PC-9 (cell line): ENCODE results near the gene NHLRC3. TPM values are rescaled to one million over a fixed set of nuclear protein-coding genes. Genes with fewer than 3 reads are reported as not detected.
"Not testable (repeated sequence)": the region's sequence is repeated elsewhere in the genome, so short reads cannot be mapped to it uniquely, and the experiment has no call there.

Experiments
- BruUV-seq: library from RNA; stranded (reverse); fragments of 400-500 nt; replicated peaks from 2 replicates; lab custom pipeline; 2021; lab: Mats Ljungman, UMichigan
- CTCF ChIA-PET: fragments of 300-600 bp; sonication (Branson Sonifier 250); formaldehyde crosslinking; loops from one replicate; lab custom pipeline; 2022; ENCODE audit warnings: antibody characterized with exemption; lab: Charles Lee
- POLR2A ChIA-PET: fragments of 300-600 bp; sonication (Branson Sonifier 250); formaldehyde crosslinking; loops from one replicate; lab custom pipeline; 2022; ENCODE audit warnings: antibody characterized with exemption; ENCODE audit not compliant: unreplicated experiment; lab: Charles Lee
- DNase-seq, 2 experiments: peaks; one replicate each; pipeline versions ENCODE4 v3.0.0 to v3.0.0-alpha.2; 2015 to 2022; ENCODE audit warnings: mixed read lengths in 1 of 2
- H2AFZ ChIP-seq: fragments of 200-600 bp; sonication (generic); 2 replicates; pipeline ENCODE4 v1.8.1; 2017; ENCODE audit warnings: antibody characterized with exemption
- H3F3A ChIP-seq: fragments of 200-600 bp; sonication (generic); 2 replicates; pipeline ENCODE4 v1.8.1; 2017; ENCODE audit warnings: antibody characterized with exemption, mild to moderate bottlenecking, low read depth; ENCODE audit not compliant: insufficient read depth
- H3K27ac ChIP-seq: fragments of 200-600 bp; sonication (generic); 2 replicates; pipeline ENCODE4 v1.6.1; 2016; ENCODE audit warnings: mixed run types
- H3K27me3 ChIP-seq: fragments of 200-600 bp; sonication (generic); 2 replicates; pipeline ENCODE4 v1.6.1; 2016; ENCODE audit warnings: low read depth, mixed run types; ENCODE audit not compliant: insufficient read depth
- H3K36me3 ChIP-seq: fragments of 200-600 bp; sonication (generic); 2 replicates; pipeline ENCODE4 v1.6.1; 2016; ENCODE audit warnings: low read depth, mixed run types
- H3K4me1 ChIP-seq: fragments of 200-600 bp; sonication (generic); replicated peaks from 2 replicates; pipeline ENCODE4 v1.6.1; 2016; ENCODE audit warnings: mixed run types; ENCODE audit not compliant: insufficient read depth
- H3K4me2 ChIP-seq: fragments of 200-600 bp; sonication (generic); 2 replicates; pipeline ENCODE4 v1.6.1; 2017; ENCODE audit warnings: mixed run types
- H3K4me3 ChIP-seq: fragments of 200-600 bp; sonication (generic); 2 replicates; pipeline ENCODE4 v1.6.1; 2016; ENCODE audit warnings: mixed run types
- H3K79me2 ChIP-seq: fragments of 200-600 bp; sonication (generic); 2 replicates; pipeline ENCODE4 v1.6.1; 2017; ENCODE audit warnings: low read depth, mixed run types
- H3K9me2 ChIP-seq: fragments of 200-600 bp; sonication (generic); 2 replicates; pipeline ENCODE4 v1.8.1; 2017; ENCODE audit warnings: mild to moderate bottlenecking; ENCODE audit not compliant: insufficient read depth
- H3K9me3 ChIP-seq: fragments of 200-600 bp; sonication (generic); 2 replicates; pipeline ENCODE4 v1.8.1; 2016; ENCODE audit warnings: low read depth; ENCODE audit not compliant: insufficient read depth
- H4K20me1 ChIP-seq: fragments of 200-600 bp; sonication (generic); 2 replicates; pipeline ENCODE4 v1.8.1; 2017; ENCODE audit not compliant: insufficient read depth
- EZH2 ChIP-seq: fragments of 200-600 bp; sonication (generic); IDR thresholded peaks from 2 replicates; pipeline ENCODE4 v1.8.0; 2017; ENCODE audit warnings: antibody characterized with exemption, low read depth
- intact Hi-C: fragments of 100-400 bp; cut with micrococcal nuclease; formaldehyde crosslinking; loops from one replicate; pipeline ENCODE4 v1.10.0; 2022; ENCODE audit not compliant: unreplicated experiment
- total RNA-seq: library from RNA; stranded (reverse); gene quantifications from 2 replicates; pipeline ENCODE4 v1.2.3, GENCODE V29; 2021
- TF ChIP-seq, protein P1 (sequence below): fragments of 200-600 bp; sonication (generic); conservative IDR thresholded peaks from 2 replicates; pipeline ENCODE4 v1.6.1; 2017; ENCODE audit warnings: mixed run types, antibody characterized with exemption, mild to moderate bottlenecking, moderate library complexity

Gene NHLRC3
- total RNA-seq, 1 experiment from 2014 or later = 25.6 TPM

DNA sequence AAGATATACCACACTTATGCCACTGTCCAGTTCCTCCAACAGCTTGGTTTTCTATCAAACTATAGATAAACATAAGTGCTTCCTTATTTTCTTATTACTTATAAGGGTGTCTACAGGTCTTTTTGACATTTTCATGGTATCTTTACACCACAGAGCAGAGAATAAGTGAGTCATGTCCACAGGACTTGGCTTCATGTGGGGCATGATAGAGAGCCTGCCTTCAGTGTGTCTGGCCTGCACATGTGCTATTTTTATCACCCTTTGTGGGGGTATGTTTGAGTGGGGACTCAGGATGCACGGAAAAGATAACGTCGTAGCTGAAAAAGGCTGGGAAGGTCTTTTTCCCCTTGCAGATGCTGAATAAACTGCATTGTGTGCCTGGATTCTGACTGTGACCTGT, 39.5 kb upstream of the NHLRC3 start:
- Histone ChIP-seq H3K79me2 (no peaks in the 10 kb centered on the region), H3K36me3 (no peaks in the 10 kb centered on the region), H3K27ac (no peak overlapping the region), H3F3A (no peaks in the 10 kb centered on the region), H3K27me3 (no peaks in the 10 kb centered on the region), H3K9me2 (no peaks in the 10 kb centered on the region), H3K4me1 (no peaks in the 10 kb centered on the region), H3K4me2 (no peak overlapping the region), H3K4me3 (no peak overlapping the region), H2AFZ (no peak overlapping the region), H4K20me1 (no peaks in the 10 kb centered on the region), H3K9me3 (no peaks in the 10 kb centered on the region)
- CTCF ChIA-PET = no interaction called here
- BruUV-seq = no TSS peak
- intact Hi-C loops = no loop called here
- no peak for DNase-seq
- POLR2A ChIA-PET = interaction anchor here (0.6 kb wide), 1 partner anchor 76 kb away, joined by 4 read pairs; no protein-coding TSS in a partner anchor
- TF ChIP-seq, protein P1, sequence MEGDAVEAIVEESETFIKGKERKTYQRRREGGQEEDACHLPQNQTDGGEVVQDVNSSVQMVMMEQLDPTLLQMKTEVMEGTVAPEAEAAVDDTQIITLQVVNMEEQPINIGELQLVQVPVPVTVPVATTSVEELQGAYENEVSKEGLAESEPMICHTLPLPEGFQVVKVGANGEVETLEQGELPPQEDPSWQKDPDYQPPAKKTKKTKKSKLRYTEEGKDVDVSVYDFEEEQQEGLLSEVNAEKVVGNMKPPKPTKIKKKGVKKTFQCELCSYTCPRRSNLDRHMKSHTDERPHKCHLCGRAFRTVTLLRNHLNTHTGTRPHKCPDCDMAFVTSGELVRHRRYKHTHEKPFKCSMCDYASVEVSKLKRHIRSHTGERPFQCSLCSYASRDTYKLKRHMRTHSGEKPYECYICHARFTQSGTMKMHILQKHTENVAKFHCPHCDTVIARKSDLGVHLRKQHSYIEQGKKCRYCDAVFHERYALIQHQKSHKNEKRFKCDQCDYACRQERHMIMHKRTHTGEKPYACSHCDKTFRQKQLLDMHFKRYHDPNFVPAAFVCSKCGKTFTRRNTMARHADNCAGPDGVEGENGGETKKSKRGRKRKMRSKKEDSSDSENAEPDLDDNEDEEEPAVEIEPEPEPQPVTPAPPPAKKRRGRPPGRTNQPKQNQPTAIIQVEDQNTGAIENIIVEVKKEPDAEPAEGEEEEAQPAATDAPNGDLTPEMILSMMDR = no peak
- no peak for TF ChIP-seq EZH2

DNA sequence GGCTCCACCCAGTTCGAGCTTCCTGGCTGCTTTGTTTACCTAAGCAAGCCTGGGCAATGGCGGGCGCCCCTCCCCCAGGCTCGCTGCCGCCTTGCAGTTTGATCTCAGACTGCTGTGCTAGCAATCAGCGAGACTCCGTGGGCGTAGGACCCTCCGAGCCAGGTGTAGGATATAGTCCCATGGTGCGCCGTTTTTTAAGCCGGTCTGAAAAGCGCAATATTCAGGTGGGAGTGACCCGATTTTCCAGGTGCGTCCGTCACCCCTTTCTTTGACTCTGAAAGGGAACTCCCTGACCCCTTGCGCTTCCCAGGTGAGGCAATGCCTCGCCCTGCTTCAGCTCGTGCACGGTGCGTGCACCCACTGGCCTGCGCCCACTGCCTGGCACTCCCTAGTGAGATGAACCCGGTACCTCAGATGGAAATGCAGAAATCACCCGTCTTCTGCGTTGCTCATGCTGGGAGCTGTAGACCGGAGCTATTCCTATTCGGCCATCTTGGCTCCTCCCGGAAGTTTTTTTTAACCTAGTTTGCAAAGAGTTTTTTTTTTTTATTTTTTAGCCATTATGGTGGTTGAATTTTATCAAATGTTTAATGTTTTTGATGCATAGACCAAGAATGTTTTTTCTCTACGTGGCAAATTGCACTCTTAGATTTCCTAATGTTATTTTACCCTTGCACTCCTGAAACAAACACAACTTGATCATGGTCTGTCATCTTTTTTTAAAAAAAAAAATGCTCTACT, 31.7 kb upstream of the NHLRC3 start:
- POLR2A ChIA-PET, H3F3A ChIP-seq, H3K79me2 ChIP-seq, H2AFZ ChIP-seq, H3K36me3 ChIP-seq, H4K20me1 ChIP-seq, H3K4me2 ChIP-seq, H3K9me2 ChIP-seq, H3K4me1 ChIP-seq, CTCF ChIA-PET, BruUV-seq, intact Hi-C loops, DNase-seq, H3K4me3 ChIP-seq, H3K9me3 ChIP-seq, H3K27ac ChIP-seq, H3K27me3 ChIP-seq: not testable (repeated sequence)

DNA sequence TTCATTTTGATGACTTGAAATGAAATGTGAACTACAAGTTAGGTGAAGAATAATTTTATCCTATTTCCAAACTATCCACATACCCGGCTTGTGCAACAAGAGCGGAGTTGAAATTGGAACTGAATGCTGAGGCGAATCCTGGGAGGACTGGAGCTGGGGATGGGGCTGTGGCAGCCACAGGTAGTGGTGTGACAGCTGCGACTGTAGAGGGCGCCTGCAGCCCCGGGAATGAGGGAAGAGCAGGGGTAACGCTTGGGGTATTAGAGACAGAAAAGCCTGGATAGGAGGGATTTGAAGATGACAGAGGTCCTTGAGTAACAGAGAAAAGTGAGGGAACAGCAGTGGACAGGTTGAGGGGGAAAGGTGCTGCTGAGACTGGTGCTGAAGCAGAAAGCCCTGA, 25.6 kb upstream of the NHLRC3 start:
- no peak overlapping the region for H3K4me3 ChIP-seq
- intact Hi-C loops = no loop called here
- H3K79me2 ChIP-seq = no peaks in the 10 kb centered on the region
- no peak for TF ChIP-seq EZH2
- TF ChIP-seq, protein P1 = no peak; the same call in 1 of the 2 replicates
- H3K4me2 ChIP-seq = no peak overlapping the region
- H3K9me2 ChIP-seq = no peaks in the 10 kb centered on the region
- no peaks in the 10 kb centered on the region for H3K9me3 ChIP-seq
- no TSS peak for BruUV-seq
- H3K27me3 ChIP-seq = no peaks in the 10 kb centered on the region
- H2AFZ ChIP-seq = no peak overlapping the region
- POLR2A ChIA-PET = no interaction called here
- no peaks in the 10 kb centered on the region; the same call in 1 of the 2 replicates for H4K20me1 ChIP-seq
- no peak for DNase-seq
- H3K4me1 ChIP-seq = no peaks in the 10 kb centered on the region
- no peaks in the 10 kb centered on the region for H3F3A ChIP-seq
- H3K36me3 ChIP-seq = peaks cover 31% of the 10 kb centered on the region
- CTCF ChIA-PET = no interaction called here
- H3K27ac ChIP-seq = no peak overlapping the region
